Measurements from ENCODE around the gene ZNF132. TPM values are rescaled to one million over a fixed set of nuclear protein-coding genes. Genes with fewer than 3 reads are reported as not detected.

The ZNF132 gene
- total RNA-seq, 2 donors from 2014 or later = 2.6 to 5.8 TPM

DNA sequence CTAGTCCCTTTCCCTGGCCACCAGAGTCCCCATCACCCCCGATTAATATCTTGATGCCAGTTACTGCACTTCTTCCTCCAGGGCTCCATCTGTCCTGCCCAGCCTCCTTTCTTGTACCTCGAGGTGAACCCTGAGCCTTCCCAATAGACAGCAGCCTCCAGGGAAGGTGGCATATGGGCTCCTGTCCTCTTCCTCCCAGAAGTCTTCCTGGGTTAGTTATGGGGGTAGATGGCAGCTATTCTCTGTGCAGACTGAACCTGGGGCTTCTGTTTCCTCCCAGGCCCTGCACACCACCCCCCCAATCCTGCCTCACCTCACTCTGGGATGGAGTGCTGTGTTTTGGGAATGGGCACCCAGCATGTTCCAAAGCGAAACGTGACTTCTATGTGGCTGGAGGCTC, 41.9 kb downstream of the ZNF132 start:
- H3K4me3 ChIP-seq = no peak overlapping the region
- no peak overlapping the region for H3K27ac ChIP-seq
- H3K9ac ChIP-seq (ENCODE audit: low read depth in 2 of 2, low read length in 2 of 2) = no peak overlapping the region
- intact Hi-C loops (cut with DNase I) = no loop called here
- peaks cover 23% of the 10 kb centered on the region for H3K27me3 ChIP-seq
- H3K4me1 ChIP-seq = peaks cover 8% of the 10 kb centered on the region
- no peaks in the 10 kb centered on the region for H3K9me3 ChIP-seq
- peaks cover 6% of the 10 kb centered on the region for H3K36me3 ChIP-seq
- no peak for TF ChIP-seq CTCF (IDR thresholded peaks at IDR 0.05)
- no peak for DNase-seq

DNA sequence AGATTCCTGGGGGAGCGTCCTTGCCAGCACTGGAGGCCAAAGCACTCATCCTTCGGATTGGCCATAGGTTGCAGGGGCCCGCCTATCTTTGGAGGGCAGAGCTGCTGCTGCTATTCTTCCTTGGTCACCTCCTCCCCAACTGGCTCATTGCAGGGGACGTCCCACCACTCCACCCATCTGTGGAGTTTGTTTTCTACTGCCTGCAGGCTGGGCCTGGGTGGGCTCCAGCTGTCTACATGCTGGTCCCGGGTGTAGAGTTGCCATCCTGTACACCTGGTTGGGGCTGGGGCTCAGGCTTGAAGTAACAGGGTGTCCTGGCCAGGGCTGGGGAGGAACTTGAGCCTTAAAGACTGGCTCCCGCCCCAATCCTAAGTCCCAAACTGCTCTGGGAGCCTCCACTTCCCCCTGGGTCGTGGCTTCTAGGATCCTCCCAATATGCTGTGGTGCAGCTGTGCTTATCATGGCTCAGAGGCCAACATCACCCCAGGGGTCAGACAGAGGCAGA, 42.4 kb downstream of the ZNF132 start:
- H3K36me3 ChIP-seq = peaks cover 6% of the 10 kb centered on the region
- H3K27ac ChIP-seq = no peak overlapping the region
- intact Hi-C loops (cut with DNase I) = no loop called here
- TF ChIP-seq CTCF (IDR thresholded peaks at IDR 0.05) = no peak
- no peak for DNase-seq
- H3K9me3 ChIP-seq = no peaks in the 10 kb centered on the region
- H3K27me3 ChIP-seq = peaks cover 23% of the 10 kb centered on the region
- no peak overlapping the region for H3K9ac ChIP-seq (ENCODE audit: low read depth in 2 of 2, low read length in 2 of 2)
- no peak overlapping the region for H3K4me3 ChIP-seq
- H3K4me1 ChIP-seq = peaks cover 8% of the 10 kb centered on the region

- TF ChIP-seq CTCF (IDR thresholded peaks at IDR 0.05) = no peak
- Histone ChIP-seq H3K27ac (no peak overlapping the region), H3K36me3 (peaks cover 8% of the 10 kb centered on the region), H3K9ac (ENCODE audit: low read depth in 2 of 2, low read length in 2 of 2) (no peak overlapping the region), H3K4me1 (peaks cover 8% of the 10 kb centered on the region), H3K27me3 (peaks cover 23% of the 10 kb centered on the region), H3K4me3 (no peak overlapping the region), H3K9me3 (no peaks in the 10 kb centered on the region)
- intact Hi-C loops (cut with DNase I) = no loop called here
- DNase-seq = no peak
These were observed 43.0 kb downstream of the ZNF132 start for GRCh38 chr19:58396691-58397532.

GRCh38 chr19:58395979-58396627, 43.9 kb downstream of the ZNF132 start:
- no peak for DNase-seq
- H3K4me1 ChIP-seq = peaks cover 8% of the 10 kb centered on the region
- H3K9ac ChIP-seq (ENCODE audit: low read depth in 2 of 2, low read length in 2 of 2) = no peak overlapping the region

More at GRCh38 chr19:58395979-58396627, 43.9 kb downstream of the ZNF132 start:
- H3K36me3 ChIP-seq = peaks cover 16% of the 10 kb centered on the region
- TF ChIP-seq CTCF (IDR thresholded peaks at IDR 0.05) = no peak
- H3K27me3 ChIP-seq = peaks cover 23% of the 10 kb centered on the region
- no peak overlapping the region for H3K27ac ChIP-seq
- no peak overlapping the region for H3K4me3 ChIP-seq
- intact Hi-C loops (cut with DNase I) = no loop called here
- H3K9me3 ChIP-seq = no peaks in the 10 kb centered on the region
